Renal pelvis (tissue), 4 donors: Measurements from ENCODE around the gene DEAF1. TPM values are rescaled to one million over a fixed set of nuclear protein-coding genes. Genes with fewer than 3 reads are reported as not detected.
"Not testable (repeated sequence)": the region's sequence is repeated elsewhere in the genome, so short reads cannot be mapped to it uniquely, and the experiment has no call there.

ENCODE experiments used
- DNase-seq: peaks from one replicate; pipeline ENCODE4 v3.0.0-alpha.2; 2013
- polyA plus RNA-seq, 3 donors: library from polyadenylated mRNA; unstranded; fragments of 120-200 nt; gene quantifications; one replicate each; pipeline ENCODE4 v1.2.1, GENCODE V29; 2013; ENCODE audit not compliant: insufficient read length in 3 of 3

Gene DEAF1
- polyA plus RNA-seq, 3 donors: 55.3 to 61.9 (median 55.6) TPM

DNA sequence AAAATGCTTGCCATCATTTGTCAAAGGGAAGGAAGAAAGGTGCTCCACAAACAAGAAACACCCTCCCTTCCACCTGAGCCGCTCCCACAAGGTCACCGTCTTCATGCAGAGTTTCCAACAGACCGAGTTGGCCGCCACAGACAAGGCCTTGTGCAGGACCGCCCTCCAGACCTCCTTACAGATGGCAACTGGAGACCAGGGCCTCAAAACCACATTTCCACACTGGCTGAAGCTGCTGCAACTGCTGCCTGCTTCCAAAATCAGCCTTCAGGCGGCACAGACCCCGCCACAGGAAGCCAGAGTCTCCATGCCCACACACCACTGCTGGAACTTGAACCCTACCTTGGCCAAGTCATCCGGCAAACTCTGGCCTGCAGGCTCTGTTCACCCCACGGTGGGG is 6.3 kb downstream of the DEAF1 start:
- DNase-seq: no peak

DNA sequence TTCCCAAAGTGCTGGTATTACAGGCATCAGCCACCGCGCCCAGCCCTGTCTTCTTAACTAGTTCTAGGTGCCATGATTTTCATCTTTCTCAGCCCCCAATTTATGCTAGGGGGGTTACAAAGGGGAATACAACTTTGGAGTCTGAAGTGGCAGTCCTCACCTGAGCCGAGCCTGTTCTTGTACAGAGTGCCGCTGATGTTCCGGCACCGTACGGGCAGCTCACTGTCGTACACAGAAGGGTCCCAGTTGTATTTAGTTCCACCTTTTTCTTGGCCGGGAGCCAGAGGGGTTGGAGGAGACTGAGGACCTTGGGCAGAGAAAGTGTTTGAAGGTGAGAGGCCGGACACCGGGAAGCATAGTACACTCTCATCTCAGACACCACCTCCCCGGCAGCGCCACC is 7.3 kb downstream of the DEAF1 start:
- no peak for DNase-seq

DNA sequence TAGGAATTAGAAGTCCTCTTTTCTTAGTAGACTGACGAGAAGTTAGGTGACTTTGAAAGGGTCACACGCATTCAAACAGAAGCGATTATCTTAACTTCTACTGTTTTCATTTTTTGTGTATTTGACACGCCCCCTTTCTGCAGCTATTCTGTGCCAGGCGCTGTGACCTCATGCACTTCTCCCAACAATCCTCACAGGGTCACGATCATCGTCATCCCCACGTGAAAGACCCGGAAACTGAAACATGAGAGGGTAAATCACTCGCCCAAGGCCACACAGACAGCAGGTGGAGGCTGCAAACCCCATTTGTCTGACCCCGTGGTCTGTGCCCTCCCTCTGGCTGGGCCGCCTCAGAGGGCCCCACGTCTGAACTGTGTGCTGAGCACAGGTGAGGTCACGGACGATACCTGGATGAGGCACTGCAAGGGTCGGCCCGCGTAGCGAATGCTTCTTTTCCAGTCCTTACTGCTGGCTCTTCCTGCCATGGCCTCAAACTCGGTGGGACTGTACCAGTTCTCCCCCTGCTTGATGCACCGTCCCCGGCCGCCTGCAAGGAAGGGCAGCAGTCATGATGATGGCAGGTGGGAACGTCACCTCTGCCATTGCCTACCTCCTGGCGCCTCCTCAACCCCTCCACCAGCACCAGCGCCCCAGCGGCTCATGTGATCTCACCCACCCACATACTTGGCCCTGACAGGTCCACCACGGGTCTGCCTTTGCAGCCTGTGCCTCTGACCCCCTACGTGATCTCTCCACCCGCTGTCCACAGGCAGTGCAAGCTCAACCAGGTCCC is 8.4 kb downstream of the DEAF1 start:
- DNase-seq: no peak

DNA sequence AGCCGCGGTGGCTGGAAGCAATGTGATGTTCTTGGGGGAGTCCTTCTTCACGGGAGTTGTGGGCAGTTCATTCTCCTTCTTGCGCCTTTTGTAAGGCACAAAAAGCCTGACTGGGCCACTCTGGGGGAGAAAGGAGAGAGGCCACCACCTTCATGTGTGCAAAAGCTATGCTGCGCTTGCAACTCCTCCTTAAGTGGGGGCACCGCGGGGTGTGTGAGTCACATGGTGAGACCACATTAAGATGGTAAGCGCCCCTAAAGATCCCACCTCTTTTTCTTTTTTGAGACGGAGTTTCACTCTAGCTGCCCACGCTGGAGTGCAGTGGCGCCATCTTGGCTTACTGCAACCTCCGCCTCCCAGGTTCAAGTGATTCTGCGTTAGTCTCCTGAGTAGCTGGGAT is 14.1 kb downstream of the DEAF1 start:
- DNase-seq: no peak

DNA sequence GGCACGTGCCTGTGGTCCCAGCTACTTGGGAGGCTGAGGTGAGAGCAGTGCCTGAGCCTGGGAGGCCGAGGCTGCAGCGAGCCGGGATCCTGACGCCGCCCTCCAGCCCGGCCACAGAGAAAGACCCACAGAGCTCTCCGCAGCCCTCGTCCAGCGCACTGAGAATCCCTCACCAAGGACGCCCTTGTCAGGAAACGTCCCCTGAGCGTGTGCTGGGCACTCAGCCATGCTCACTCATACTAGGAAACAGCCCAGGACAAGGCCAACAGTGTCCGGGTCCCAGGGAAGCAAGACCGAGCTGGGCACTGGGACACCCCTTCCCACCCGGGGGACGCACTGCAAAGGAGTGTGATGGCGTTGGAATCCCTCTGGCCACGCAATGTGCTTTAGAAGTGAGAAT is 14.5 kb downstream of the DEAF1 start:
- DNase-seq: no peak

DNA sequence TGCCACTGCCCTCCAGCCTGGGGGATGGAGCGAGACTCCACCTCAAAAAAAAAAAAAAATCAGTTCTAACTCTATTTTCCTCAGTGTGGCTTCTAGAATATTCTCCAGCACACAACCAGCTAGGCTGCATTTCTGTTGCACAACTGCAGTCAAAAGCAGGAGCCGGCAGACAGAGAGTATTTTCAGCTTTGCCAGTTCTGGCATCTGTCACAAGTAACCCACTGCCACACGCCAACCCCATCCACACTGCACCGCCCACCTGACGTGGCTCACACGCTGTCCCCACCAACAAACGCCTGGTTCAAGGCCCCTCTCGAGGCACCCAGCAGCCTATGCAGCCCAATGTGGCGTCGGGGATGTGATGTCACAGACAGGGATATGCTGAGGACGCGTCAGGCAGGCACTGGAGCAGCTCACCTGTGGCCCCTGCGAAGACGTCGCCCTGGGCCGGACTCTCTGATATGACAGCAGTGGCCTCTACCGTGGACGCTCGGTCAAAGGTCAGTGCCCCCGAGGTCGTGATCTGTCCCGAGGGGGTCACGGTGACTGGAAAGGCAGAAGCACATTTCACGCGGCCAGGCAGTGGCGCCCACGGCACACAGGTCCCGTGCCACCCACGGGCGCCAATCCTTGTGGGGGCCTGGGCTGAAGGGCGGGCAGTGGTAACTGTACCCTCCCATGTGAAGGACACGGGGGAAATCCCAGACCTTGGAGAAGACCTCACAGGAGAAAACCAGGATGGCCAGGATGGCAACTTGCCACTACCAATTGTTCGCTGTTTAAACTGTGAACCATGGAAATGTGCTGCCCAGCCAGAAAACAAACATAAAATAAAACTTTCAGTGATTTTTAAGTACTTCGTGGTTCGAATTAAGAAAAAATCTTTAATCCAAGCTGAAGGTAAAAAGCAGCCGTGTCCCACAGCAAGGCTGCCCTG is 15.5 kb downstream of the DEAF1 start:
- no peak for DNase-seq

DNA sequence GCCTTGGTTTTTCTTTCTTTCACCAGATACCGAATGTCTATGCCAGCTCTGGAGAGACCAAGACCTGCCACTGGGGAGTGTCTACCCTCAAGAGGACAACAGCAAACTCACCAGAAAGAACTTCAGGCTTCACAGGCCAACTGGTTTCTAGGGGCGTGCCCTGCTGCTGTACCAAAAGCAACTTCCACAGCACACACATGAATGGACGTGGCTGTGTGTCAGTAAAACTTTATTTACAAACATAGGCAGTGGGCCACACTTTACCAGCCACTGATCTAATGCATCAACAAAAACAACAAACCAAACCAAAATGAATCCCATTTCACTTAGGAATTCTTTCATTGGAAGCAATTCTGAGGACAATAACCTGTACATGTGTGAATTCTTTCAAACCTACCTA is 16.7 kb downstream of the DEAF1 start:
- DNase-seq: no peak

DNA sequence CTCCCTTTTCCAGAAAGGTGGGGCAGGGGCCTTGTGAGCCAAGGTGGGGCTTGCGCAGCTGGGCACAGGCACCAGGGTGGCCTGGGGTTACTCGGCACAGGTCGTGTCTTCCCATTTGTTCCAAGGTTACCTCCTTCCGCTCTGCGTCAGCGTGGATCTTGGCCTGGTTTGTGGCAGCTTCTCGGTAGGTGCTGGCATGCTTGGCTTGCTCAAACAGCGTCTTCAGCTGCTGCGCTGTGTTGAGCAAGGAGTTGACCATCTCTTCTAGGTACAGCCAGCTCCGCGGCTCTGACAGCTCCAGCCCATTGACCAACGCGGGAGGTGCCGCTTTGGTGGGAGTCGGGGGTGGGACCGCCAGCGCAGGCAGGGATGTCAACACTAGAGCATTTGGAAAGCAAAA is 20.6 kb downstream of the DEAF1 start:
- DNase-seq: no peak

DNA sequence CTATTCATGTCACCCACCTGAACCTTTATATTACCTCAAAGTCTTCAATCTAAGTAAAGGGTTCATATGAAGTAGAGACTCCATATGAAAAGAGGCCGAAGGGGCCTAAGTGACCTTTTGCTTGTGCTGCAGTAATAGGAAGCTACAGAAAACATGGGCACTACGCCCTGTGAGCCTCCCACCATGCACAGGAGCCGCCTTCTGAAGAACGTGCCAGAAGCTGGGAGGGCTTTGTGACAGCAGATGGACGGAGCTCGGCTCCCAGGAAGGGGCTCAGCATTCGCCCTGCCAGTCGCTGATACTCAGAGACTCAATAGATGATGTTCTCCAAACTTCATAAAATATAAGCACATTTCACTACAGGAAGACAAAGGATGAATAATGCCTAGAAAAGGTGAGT is 21.2 kb downstream of the DEAF1 start:
- no peak for DNase-seq

DNA sequence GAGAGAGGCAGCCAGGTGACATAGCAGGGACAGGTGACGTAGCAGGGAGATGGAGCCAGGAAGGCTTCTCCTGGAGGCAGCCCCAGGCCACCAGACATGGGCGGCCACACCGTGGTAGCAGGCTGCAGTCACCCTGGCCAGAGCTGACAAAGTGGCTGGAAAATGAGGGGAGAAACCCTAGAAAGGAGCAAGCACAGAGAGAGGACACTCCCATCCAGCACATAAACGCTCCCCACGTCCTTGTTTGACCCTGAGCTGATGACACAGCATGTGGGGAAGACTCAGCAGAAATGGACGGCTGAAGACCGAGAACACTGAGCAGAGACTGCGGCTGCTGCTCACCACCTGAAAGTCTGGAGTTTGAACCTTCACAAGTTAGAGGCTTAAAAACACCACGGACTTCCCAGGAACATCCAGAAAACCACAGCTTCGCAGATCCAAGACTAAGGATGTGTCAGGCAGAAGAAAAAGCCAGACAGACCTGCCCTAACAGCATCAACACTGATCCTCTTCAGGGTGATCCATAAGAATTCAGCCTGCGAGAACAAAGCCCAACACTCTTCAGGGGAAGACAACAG is 29.2 kb downstream of the DEAF1 start:
- no peak for DNase-seq

DNA sequence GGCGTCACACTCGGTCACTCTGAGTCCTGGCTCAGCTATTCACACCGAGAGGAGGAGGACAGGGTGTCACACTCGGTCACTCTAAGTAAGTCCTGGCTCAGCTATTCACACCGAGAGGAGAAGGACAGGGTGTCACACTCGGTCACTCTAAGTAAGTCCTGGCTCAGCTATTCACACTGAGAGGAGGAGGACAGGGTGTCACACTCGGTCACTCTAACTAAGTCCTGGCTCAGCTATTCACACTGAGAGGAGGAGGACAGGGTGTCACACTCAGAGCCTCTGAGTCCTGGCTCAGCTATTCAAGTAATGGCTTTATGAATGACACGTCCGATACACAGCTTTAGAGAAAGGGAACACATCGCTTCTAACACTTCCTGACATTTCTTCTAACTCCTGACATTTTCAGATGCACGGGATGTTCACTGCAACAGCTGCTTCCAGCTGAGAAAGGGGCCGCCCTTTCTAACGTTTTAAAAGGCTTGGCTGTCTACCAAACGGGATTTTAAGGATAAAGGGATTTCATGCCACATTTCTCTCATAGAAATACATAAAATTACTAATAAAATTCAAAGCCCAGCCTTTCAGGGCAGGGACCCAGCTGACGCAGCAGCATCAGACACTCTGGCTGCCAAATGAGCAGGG is 29.8 kb downstream of the DEAF1 start:
- DNase-seq: peak; percentile 52

DNA sequence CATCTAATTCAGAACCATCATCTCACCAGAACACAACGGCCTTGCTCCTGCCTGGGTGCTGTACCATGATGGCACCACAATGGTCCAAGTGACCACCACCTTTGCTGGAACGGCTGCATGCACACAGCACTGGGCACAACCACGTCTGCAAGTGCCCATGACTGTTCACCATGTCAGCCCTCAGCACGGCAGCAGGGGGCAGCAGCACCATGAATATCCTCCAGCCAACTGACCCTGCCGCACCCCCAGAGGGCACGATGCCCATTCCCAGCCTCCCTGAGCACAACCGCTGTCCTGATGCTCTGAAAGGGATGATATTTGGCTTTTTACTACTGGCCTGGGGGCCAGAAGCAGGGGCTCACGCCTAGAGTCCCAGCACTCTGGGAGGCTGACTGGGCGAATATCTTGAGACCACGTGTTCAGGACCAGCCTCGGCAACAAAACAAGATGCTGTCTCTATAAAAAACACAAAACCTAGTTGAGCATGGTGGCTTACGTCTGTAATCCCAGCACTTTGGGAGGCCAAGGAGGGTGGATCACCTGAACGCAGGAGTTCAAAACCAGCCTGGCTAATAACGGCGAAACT is 32.2 kb downstream of the DEAF1 start:
- no peak for DNase-seq

DNA sequence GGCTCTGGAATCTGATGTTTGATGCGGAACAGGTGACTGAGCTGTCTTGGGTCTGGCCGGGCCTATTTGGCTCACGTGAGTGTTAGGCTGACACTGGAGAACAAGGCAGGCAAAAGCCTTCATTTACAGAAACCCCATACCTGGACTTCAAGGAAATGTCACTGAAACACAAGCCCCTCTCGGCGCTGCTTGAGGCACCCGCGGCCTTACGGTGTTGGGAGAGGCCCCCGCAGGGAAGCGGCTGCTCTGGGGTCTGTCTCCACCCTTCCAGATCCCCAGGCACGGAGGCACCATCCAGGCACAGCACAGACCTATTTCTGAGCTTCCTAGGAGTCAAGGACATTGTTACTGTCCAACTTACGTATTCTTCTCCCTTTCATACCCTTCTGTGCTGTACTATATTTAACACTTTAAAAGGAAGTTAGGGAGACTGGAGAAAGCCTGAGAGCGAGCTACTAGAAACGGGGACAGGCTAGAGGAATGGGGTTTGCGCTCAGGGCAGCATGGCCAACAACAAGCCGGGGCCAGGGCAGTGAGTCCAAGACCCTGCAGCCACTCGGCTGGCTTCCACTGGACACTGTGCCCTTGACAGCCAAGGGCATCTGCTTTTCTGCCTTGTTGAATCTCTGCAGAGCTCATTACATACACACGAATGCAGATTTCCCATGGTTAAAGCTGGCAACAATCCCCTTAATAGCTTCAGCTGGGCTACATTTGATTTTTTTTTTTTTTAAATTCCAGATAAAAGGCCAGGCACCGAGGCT is 34.2 kb downstream of the DEAF1 start:
- DNase-seq: no peak

DNA sequence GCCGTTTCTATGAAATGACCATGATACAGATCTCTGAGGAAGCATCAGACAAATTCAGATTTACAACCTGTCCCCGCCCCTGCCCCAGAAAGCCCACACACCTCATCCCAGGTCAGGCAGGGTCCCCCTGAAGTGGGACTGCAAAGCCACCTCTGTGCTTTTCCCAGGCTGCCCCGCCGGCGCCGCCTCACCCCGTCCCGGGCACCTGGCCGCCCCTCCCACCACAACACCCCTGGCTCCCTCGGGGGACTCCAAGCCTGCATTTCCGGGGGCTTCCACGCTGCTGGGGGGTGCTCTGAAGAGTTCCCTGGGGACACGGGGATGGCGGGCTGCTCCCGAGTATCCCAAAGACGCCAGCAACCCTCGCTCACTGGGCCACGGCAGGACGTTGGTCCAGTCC is 34.7 kb downstream of the DEAF1 start:
- DNase-seq: no peak

DNA sequence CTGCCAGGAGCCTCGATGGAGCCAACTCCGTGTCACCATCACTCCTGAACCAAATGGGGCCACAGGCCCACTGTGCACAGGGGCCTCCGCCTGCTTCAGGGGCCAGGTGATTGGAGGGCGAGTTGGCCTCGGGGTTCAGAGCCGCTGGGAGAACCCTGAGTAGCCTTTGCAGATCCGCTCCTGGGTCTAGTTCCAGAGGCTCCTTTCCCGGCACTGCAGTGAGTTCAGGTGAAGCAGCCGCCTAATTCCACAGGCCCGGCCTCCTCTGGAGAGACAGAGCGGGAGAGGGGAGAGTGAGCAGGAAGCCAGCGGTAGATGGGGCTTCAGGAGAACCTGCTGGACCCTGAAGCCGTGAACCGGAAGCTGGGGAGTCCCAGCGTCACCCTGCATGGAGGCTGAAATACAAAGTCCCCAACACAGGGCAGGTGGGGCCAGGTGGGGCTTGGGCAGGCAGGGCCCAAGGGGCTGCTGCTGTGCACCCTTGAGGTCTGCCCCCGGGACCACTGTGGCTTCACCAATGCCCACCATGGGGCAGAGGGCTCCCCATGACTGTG is 35.4 kb downstream of the DEAF1 start:
- DNase-seq: no peak

DNA sequence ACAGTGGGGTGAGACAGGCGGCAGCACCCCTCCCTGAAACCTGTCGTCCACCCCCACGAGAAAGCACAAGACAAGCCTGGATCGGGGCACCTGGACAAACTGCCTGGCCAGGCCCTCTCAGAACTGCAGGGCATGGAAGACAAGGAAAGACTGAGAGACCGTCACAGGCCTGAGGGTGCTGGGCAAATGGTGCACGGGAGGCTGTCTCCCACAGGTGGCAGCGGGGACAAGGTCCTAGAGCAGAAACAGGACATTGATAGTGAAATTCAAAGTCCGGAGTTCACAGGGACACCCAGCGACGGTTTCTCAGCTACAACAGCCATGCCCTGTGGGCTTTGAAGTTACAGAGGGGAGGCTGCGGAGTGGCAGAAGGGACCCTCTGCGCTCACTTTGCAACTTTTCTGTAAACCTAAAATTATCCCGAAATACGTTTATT is 37.3 kb downstream of the DEAF1 start:
- DNase-seq: no peak

DNA sequence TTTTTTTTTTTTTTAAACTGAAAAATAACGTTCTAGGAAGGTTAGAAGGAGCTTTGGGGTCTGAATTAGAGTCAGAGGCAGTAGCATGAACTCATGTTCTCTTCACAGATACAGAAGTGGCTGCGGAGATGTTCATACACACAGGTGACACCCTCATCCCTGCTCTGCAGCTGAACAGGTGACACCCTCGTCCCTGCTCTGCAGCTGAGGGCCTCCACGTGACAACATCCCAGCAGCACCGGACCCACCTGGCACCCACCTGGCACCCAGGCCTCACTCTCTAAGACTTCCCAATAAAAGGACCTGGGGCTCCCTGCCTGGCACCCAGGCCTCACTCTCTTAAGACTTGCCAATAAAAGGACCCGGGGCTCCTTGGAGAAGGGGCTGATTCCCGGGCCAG is 38.2 kb downstream of the DEAF1 start:
- no peak for DNase-seq

DNA sequence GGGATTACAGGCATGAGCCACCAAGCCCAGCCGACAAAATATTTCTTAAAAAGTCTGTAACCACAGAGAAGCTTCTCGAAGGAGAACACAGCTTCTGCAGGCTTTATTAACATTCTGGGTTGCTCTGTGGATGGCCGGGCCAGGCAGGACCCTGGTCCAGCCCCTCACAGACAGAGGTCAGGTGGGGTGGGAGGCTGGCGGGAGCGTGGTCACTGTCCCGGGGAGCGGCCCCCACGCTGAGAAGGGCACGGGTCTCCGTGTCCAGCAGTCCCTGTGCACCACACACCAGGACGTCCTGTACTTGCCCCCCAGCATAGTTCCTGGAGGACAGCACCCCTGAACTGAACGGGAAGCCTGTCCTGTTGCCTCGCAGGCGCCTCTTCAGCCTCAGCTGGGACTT is 38.6 kb downstream of the DEAF1 start:
- no peak for DNase-seq

DNA sequence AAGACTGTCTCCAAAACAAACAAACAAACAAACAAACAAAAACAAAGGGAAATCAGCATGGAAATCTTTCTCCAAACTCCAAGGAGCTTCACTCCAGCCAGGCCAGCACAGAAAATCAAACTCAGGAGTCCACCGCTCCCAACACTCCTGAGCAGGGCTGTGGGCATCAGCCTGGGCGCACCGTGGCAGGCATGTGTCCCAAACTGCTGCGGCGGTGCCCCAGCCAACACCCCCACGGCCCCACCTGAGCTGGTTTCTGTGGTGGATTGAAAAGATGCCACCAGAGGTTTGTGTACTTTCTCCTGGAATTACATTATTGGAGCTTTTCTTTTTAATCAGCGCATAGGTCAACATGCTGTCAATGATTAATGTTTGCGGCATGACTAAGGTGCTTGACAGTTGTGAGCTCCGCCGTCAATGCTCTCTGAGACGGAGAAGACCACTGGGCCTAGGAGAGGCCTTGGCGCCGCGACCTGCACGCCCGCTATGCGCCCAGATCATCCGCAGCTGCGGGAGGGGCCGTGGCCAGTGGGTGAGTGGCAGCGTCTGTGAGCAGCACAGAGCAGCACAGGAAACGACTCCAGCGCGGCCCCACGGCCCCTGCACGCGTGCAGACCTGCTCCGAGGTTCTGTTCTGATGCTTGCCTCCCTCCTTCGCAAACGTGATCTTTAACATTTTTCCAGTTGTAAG is 39.8 kb downstream of the DEAF1 start:
- DNase-seq: no peak

DNA sequence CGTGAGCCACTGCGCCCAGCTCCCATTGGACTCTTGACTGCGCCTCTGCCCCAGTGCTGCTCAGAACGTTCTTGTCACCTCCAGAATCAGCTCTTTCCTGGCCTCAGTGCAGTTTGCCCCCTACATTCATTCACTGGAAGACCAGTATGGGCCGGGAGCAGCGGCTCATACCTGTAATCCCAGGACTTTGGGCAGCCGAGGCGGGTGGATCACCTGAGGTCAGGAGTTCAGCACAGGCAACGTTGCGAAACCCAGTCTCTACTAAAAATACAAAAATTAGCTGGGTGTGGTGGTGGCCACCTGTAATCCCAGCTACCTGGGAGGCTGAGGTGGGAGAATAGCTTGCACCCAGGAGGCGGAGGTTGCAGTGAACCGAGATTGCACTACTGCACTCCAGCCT is 40.6 kb downstream of the DEAF1 start:
- not testable (repeated sequence) for DNase-seq
